ENCODE measurements around the gene KCNQ1. TPM values are rescaled to one million over a fixed set of nuclear protein-coding genes. Genes with fewer than 3 reads are reported as not detected.

KCNQ1 gene
- total RNA-seq, 3 donors from 2014 or later = 3.6 to 6.2 (median 5.1) TPM

DNA sequence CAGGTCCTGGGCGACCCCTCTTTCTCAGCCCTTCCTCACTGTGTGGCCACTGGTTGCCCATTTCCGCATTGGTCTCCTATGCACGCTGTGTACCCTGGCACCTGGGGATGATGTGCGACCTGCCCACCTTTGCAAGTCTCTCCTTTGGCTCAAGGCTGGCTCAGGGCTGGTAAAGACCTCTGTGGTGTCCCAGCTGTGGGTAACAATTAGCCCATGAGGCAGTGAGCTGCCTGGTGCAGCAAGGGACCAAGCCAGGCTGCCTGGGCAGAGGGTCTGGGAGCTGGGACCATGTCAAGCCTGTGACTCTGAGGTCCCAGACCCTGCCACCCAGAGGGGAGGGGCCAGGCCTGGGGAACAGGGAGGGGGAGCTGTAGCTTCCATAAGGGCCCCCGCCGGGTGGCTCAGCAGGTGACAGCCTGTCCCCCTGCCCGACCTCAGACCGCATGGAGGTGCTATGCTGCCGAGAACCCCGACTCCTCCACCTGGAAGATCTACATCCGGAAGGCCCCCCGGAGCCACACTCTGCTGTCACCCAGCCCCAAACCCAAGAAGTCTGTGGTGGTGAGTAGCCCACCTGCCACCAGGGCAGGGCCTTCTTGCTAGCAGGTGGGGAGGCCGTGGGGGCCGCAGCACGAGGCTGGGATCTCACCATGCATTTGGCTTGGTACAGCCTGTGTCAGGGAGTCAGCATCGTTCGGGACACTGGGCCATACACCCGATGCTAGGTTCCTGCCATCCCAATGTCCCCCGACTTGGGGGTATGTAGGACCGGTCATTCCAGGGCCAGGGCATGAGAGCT is 142.5 kb downstream of the KCNQ1 start:
- intact Hi-C loops (cut with DNase I; ENCODE audit: low total_unique reads) = no loop called here
- H3K4me1 ChIP-seq = no peaks in the 10 kb centered on the region
- no peak overlapping the region for H3K4me3 ChIP-seq
- H3K27ac ChIP-seq = no peak overlapping the region
- TF ChIP-seq POLR2AphosphoS5 (IDR thresholded peaks at IDR 0.05) = no peak
- TF ChIP-seq, protein P1, sequence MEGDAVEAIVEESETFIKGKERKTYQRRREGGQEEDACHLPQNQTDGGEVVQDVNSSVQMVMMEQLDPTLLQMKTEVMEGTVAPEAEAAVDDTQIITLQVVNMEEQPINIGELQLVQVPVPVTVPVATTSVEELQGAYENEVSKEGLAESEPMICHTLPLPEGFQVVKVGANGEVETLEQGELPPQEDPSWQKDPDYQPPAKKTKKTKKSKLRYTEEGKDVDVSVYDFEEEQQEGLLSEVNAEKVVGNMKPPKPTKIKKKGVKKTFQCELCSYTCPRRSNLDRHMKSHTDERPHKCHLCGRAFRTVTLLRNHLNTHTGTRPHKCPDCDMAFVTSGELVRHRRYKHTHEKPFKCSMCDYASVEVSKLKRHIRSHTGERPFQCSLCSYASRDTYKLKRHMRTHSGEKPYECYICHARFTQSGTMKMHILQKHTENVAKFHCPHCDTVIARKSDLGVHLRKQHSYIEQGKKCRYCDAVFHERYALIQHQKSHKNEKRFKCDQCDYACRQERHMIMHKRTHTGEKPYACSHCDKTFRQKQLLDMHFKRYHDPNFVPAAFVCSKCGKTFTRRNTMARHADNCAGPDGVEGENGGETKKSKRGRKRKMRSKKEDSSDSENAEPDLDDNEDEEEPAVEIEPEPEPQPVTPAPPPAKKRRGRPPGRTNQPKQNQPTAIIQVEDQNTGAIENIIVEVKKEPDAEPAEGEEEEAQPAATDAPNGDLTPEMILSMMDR (IDR thresholded peaks at IDR 0.05) = no peak
- H3K27me3 ChIP-seq = no peaks in the 10 kb centered on the region
- H3K9me3 ChIP-seq = no peaks in the 10 kb centered on the region
- peak; percentile 13 to 49 for DNase-seq (ENCODE audit: low spot score in 2 of 2)
- no peaks in the 10 kb centered on the region for H3K36me3 ChIP-seq

DNA sequence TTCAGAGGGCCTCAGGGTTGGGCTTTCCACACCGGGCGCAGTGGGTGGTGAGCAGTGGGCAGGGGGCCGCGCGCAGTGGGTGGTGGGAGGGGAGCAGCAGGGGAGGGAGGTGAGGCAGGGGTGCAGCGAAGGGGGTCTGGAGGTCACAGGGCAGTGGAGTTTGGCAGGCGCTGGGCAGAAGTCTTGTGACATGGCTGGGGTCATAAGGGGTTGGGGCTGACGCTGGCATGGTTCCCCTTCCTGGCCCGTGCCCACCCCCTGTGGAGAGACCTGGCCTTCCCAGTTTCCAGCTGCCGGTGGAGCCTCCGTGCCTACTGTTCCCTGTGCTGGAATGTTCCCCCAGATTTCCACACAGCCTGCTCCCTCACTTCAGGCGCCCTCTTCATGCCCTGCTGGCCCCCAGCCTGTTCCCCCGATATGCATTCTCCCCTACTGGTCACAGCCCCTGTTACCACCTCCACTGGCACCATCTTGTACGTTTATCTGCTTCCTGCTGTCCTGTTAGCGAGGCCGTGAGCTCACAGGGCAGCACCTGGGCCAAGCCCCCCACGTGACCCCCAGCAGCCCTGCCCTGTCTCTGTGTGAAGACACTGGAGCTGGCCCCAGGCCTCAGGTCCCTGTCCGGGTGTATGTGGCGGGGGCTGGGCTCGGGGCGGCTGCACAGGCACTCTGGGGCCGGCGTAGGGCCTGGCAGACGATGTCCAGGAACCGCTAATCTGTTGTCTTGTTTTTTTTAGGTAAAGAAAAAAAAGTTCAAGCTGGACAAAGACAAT is 143.4 kb downstream of the KCNQ1 start:
- H3K27me3 ChIP-seq = no peaks in the 10 kb centered on the region
- no peak overlapping the region for H3K4me3 ChIP-seq
- H3K9me3 ChIP-seq = no peaks in the 10 kb centered on the region
- DNase-seq (ENCODE audit: low spot score in 2 of 2) = peak in 1 of 2 donors; percentile 45
- TF ChIP-seq, protein P1 (IDR thresholded peaks at IDR 0.05) = no peak
- TF ChIP-seq POLR2AphosphoS5 (IDR thresholded peaks at IDR 0.05) = no peak
- no peak for TF ChIP-seq POLR2A (IDR thresholded peaks at IDR 0.05)
- no peak overlapping the region for H3K27ac ChIP-seq
- intact Hi-C loops (cut with DNase I; ENCODE audit: low total_unique reads) = no loop called here
- no peaks in the 10 kb centered on the region for H3K4me1 ChIP-seq
- no peaks in the 10 kb centered on the region for H3K36me3 ChIP-seq

DNA sequence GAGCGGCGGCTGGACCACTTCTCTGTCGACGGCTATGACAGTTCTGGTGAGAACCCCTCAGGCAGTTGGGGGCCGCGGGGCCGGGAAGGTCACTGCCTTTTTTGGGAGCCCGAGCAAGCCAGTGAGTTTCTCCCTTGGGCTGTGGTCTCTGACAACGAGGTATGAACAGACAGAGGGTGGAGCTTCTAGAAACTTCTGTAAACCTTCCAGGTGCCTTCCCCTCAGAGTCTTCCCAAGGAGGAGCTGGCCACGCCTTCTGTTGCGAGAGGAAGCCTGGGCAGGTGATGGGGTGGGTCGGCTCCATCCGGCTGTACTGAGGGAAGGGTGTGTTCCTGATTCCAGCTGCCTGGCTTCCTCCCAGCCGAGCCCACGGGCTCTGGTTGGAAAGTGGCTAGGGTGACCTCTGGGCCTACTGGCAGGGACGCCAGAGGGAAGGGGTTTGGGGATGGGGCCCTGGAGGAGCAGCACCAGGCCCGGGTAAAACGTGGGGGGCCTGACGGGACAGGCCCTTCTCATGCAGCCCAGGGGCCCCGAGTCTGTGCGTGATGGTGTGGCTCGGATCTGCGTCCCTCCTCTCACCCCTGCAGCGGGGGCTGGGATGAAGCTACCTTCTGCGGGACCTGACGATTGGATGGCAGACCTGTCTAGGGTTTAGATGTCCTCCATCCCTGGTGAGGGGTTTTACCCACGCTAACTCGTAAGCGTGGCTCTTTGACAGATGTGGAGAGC is 144.2 kb downstream of the KCNQ1 start:
- TF ChIP-seq POLR2AphosphoS5 (IDR thresholded peaks at IDR 0.05) (no peak), POLR2A (IDR thresholded peaks at IDR 0.05) (no peak)
- TF ChIP-seq, protein P1 (IDR thresholded peaks at IDR 0.05) = no peak
- no peaks in the 10 kb centered on the region for H3K36me3 ChIP-seq
- no peak overlapping the region for H3K27ac ChIP-seq
- no peaks in the 10 kb centered on the region for H3K27me3 ChIP-seq
- no peak overlapping the region for H3K4me3 ChIP-seq
- intact Hi-C loops (cut with DNase I; ENCODE audit: low total_unique reads) = no loop called here
- H3K9me3 ChIP-seq = no peaks in the 10 kb centered on the region
- peak in 1 of 2 donors; percentile 4 for DNase-seq (ENCODE audit: low spot score in 2 of 2)
- H3K4me1 ChIP-seq = no peaks in the 10 kb centered on the region

DNA sequence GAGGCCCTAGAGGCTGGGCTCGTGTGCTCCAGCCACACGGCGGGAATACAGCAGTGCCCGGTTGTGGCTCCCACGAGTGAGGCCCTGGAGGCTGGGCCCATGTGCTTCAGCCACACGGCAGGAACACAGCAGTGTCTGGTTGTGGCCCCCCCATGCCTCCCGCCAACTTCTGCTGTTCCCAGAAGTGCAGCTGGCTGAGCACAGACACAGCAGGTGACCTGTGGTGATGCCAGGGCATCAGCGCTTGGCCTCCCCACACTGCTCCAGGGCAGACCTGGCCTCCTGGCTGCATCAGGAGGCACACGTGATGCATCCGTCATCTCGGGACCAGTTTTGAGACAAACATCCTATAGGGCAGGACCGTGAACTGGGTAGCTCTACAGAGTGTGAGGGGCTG is 144.7 kb downstream of the KCNQ1 start:
- no peaks in the 10 kb centered on the region for H3K36me3 ChIP-seq
- H3K27ac ChIP-seq = no peak overlapping the region
- H3K27me3 ChIP-seq = no peaks in the 10 kb centered on the region
- no peaks in the 10 kb centered on the region for H3K4me1 ChIP-seq
- peaks cover 0 to 4% of the 10 kb centered on the region in 2 donors for H3K9me3 ChIP-seq
- DNase-seq (ENCODE audit: low spot score in 2 of 2) = peak in 1 of 2 donors; percentile 12
- H3K4me3 ChIP-seq = no peak overlapping the region
- intact Hi-C loops (cut with DNase I; ENCODE audit: low total_unique reads) = no loop called here
- TF ChIP-seq, protein P1 (IDR thresholded peaks at IDR 0.05) = no peak
- TF ChIP-seq POLR2AphosphoS5 (IDR thresholded peaks at IDR 0.05) (no peak), POLR2A (IDR thresholded peaks at IDR 0.05) (no peak)
